Activated CD4-positive, alpha-beta T cell treated with anti-CD3 and anti-CD28 coated beads, Interleukin-2, Interleukin-4, amounts not matched to agents 100 ng/mL and 50 ng/mL, durations not matched to agents 16 hours and 8 hours (primary cell): ENCODE measurements around the gene EP400.

ENCODE experiments used
- DNase-seq: peaks from one replicate; pipeline ENCODE4 v3.0.0-alpha.2; 2020; ENCODE audit warnings: low spot score

The EP400 gene

DNA sequence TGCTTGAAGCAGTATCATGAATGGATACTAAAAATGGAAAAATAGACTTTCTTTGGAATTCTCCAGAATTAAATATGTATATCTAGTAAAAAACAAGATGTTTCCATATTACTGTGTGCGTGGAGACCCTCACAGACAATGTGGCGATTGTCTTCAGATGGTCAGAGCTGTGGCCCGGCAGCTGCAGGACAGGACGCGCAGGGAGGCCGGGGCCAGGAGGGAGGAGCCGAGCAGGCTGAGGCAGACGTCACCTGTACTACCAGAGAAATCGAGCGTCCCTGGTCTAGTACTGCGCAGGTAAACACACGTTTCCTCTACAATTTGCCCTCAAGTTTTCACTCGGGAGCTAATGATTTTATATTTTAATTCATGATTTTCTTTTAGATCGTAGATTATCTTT lies 171.5 kb downstream of the EP400 start:
- no peak for DNase-seq

DNA sequence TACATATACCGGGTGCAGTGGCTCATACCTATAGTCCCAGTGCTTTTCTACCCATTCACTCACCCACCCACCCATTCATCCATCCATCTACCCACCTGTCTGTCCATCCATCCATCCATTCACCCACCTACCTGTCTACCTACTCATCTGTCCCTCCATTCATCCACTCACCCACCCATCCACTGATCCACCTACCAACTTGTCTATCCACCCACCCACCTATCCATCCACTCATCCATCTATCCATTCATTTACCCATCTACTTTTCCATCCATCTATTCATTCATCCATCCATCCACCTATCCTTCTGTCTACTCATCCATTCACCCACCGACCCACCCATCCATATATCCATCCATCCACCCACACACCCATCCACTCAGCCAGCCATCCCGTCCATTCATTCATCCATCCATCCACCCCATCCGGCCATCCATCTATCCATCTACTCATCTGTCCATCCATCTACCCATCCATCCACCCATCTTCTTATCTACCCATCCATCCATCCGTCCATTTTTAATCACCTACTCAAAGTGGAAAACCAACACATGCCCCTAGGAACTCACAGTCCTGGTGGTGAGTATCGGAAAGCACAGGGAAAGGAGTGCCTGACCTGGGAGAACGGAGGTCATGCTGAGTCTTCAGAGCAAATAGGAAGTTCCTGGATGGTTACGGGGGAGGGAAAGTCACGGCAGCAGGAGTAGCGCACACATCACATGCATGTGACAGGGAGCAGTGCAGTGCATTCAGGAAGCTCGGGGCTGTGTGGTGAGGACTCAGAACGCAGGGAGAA lies 174.4 kb downstream of the EP400 start:
- no peak for DNase-seq

- DNase-seq, result no peak
These were observed 175.2 kb downstream of the EP400 start for GRCh38 chr12:132124766-132125425.

GRCh38 chr12:132125736-132126135 lies 176.0 kb downstream of the EP400 start:
- DNase-seq, result no peak

DNA sequence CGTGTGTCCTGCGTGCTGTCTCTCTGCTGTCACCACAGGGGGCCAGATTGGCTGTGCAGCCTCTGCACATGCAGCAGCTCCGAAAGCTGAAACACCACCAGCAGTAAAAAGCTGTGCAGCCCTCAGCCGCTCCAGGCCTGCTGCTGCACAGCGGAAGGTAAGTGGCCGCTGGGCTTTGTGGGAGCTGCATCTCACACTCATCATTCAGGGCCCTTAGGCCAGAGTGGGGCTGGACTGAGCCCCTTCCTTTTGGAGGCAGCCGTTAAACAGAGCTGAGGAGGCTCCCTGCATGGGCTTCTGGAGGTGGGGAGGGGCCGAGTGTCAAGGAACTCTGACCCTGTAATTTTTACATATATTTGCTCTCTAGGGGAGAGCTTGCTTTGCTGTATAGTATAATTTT lies 177.3 kb downstream of the EP400 start:
- DNase-seq, result no peak

DNA sequence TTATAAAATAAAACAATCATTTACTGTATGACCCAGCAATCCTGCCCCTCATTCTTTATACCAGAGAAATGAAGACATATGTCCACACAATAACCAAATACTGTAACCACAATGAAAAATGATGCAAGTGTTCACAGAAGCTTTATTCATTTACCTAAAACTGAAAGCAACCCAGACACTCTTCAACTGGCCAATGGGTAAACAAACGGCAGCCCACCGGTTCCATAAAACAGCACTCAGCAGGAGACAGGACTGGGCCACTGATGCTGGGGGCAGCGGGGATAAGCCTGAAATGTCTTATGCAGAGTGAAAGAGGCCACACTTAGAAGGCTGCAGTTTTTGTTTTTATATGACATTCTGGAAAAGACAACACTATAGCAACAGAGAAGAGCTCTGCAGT lies 179.3 kb downstream of the EP400 start:
- no peak for DNase-seq

- no peak for DNase-seq
These were observed 180.9 kb downstream of the EP400 start for GRCh38 chr12:132130690-132131089.
